Mucosa of rectum (tissue), 2 donors: ENCODE results near the gene ZSWIM6.

ENCODE experiments used
- H3K27ac ChIP-seq, 2 donors: one replicate each; pipeline ENCODE4 v1.7.0; 2013; ENCODE audit warnings: inconsistent platforms in 2 of 2, low read depth in 2 of 2, low read length in 2 of 2
- H3K27me3 ChIP-seq, 2 donors: one replicate each; pipeline ENCODE4 v1.7.0; 2013; ENCODE audit warnings: low read length in 2 of 2; ENCODE audit not compliant: control insufficient read depth in 2 of 2, insufficient read depth in 2 of 2
- H3K36me3 ChIP-seq, 2 donors: one replicate each; pipeline ENCODE4 v1.7.0; 2013; ENCODE audit warnings: low read length in 2 of 2; ENCODE audit not compliant: control insufficient read depth in 2 of 2, insufficient read depth in 2 of 2
- H3K4me1 ChIP-seq, 2 donors: one replicate each; pipeline ENCODE4 v1.7.0; 2013; ENCODE audit warnings: low read length in 2 of 2, mild to moderate bottlenecking in 1 of 2; ENCODE audit not compliant: control insufficient read depth in 2 of 2, insufficient read depth in 2 of 2
- H3K4me3 ChIP-seq, 2 donors: one replicate each; pipeline ENCODE4 v1.7.0; 2013; ENCODE audit warnings: low read length in 2 of 2
- H3K9ac ChIP-seq, 2 donors: one replicate each; pipeline ENCODE4 v1.7.0; 2013; ENCODE audit warnings: low read length in 2 of 2, low read depth in 1 of 2, mild to moderate bottlenecking in 1 of 2
- H3K9me3 ChIP-seq, 2 donors: one replicate each; pipeline ENCODE4 v1.7.0; 2013; ENCODE audit warnings: low read length in 2 of 2; ENCODE audit not compliant: control insufficient read depth in 2 of 2
- donor health status: healthy.
- donor health status: Normal muscosa, but diverticular disease.

The ZSWIM6 gene

DNA sequence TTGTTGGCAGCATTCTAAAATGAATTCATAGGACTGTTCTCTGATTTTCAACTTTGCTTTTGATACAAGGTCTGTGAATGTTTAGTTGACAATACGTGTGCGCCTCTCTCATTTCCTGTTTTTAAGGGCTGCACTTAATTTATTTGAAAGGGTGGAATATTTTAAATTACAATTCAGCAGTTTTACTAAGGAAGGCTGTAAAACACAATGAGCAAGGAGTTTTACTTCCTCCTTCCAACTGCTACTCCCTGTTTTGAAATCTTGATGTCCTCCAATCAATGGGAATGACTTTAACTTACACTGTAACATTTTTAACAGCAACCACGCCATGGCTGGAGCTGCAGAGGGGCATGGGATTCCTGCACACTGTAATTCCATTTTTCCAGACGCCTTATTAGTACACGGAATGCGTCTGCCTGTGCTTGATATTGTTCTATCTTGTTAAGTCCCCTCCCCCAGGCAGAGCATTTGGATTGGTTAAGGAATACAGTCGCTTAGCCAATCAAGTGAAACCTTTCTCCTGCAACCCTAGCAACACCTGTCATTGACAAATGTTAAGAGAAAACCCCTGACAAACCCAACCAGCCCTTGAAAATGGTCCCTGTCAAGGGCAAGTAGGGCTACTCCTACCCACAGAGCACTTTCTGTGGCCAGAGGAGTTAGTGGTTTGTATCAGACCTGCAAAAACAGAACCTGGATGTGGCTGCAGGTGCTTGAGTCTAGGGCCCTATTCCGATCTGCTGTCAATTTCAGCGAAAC is 12.5 kb upstream of the ZSWIM6 start:
- Histone ChIP-seq H3K4me1 (peaks cover 46 to 51% of the 10 kb centered on the region in 2 donors), H3K9me3 (no peaks in the 10 kb centered on the region), H3K27ac (peak overlapping the region; percentile 86 to 89), H3K27me3 (no peaks in the 10 kb centered on the region), H3K36me3 (no peaks in the 10 kb centered on the region), H3K9ac (peak overlapping the region; percentile 9 to 53), H3K4me3 (peak overlapping the region; percentile 27 to 60)

DNA sequence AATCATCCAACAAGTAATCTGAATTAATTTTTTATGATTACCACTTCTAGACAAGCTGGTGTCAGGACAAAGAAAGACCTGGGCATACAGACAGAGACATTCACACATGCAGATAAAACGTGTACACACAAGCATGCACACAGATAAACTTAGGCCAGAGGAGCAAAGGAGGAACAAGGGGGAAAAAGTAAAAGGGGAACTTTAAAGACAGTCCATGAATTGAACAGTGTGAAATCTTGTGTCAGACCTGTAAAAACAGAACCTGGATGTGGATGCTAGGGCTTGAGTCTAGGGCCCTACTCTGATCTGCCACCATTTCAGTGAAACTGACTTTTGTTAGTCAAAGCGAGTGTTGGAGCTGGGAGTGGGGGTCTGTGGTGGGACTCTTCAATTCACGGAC is 11.2 kb upstream of the ZSWIM6 start:
- Histone ChIP-seq H3K9ac (no peak overlapping the region), H3K4me1 (peaks cover 46 to 51% of the 10 kb centered on the region in 2 donors), H3K36me3 (no peaks in the 10 kb centered on the region), H3K27ac (peak overlapping the region; percentile 86 to 89), H3K4me3 (no peak overlapping the region), H3K9me3 (no peaks in the 10 kb centered on the region), H3K27me3 (no peaks in the 10 kb centered on the region)

DNA sequence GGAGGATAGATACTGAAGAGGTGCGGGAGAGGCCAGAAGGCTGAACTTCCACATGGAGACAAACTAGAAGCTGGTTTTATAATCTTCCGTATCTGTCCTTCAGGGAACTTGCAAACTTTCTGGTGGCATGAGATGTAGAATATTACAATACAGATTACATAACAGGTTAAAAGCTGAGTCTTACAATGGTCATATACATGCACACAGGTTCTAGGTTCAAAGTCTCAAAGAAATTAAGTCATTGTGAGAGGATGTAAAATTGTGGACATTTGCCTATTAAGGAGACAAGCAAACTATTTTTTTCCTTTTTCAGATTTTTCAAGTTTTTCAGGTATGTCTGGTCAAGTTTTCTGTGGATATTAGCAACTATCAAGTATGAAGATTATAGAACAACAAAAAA is 10.4 kb upstream of the ZSWIM6 start:
- no peak overlapping the region for H3K9ac ChIP-seq
- peaks cover 46 to 51% of the 10 kb centered on the region in 2 donors for H3K4me1 ChIP-seq
- peak overlapping the region; percentile 86 to 89 for H3K27ac ChIP-seq
- no peaks in the 10 kb centered on the region for H3K36me3 ChIP-seq
- no peaks in the 10 kb centered on the region for H3K9me3 ChIP-seq
- H3K4me3 ChIP-seq, result peak overlapping the region in 1 of 2 donors; percentile 20
- no peaks in the 10 kb centered on the region for H3K27me3 ChIP-seq

DNA sequence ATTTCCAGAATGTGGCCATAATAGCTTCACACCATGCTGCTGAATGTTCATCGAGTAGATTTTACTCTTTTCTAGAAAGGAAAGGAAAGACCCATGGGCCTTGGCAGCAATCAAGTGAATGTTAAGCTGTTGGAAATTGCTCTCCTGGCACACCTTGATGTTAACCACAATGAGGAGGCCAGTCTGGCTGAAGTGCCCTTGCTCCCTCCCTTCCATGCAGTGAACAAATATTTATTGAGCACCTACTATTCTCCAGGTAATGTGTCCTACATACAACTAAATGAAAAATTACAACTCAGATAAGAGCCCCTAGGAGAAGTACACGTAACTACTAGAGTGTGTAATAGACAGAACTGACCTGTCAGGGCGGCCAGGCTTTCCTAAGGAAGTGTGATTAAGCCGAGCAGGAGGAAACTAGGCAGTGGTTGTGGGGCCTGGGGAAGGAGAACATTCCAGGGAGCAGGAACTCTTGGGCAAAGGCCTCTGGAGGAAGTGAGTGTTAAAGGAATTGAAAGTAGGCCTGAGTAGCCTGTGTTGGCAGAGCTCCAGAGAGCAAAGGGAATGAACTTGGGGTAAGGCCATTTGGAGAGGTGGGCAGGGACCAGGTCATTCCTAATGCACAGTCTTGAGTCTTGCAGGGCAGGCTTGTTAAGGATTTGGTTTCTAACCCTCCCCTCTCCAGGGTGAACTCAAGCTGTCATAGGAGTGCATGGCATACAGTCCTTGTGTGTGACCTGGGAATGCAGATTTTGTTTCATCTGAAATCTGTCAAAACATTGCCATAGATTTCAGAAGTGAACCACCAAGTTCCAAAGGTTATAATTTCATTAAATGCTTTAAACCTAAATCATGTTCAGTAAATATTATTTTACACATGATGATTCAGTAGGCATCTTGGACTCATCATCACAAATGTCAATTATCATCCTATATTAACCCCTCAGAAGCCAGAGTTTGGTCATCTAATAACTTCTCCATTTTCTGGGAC is 9.0 kb upstream of the ZSWIM6 start:
- Histone ChIP-seq H3K9me3 (no peaks in the 10 kb centered on the region), H3K27ac (peak overlapping the region; percentile 84 to 89), H3K36me3 (no peaks in the 10 kb centered on the region), H3K27me3 (no peaks in the 10 kb centered on the region), H3K9ac (peak overlapping the region in 1 of 2 donors; percentile 23), H3K4me1 (peaks cover 46 to 51% of the 10 kb centered on the region in 2 donors), H3K4me3 (peak overlapping the region in 1 of 2 donors; percentile 14)

DNA sequence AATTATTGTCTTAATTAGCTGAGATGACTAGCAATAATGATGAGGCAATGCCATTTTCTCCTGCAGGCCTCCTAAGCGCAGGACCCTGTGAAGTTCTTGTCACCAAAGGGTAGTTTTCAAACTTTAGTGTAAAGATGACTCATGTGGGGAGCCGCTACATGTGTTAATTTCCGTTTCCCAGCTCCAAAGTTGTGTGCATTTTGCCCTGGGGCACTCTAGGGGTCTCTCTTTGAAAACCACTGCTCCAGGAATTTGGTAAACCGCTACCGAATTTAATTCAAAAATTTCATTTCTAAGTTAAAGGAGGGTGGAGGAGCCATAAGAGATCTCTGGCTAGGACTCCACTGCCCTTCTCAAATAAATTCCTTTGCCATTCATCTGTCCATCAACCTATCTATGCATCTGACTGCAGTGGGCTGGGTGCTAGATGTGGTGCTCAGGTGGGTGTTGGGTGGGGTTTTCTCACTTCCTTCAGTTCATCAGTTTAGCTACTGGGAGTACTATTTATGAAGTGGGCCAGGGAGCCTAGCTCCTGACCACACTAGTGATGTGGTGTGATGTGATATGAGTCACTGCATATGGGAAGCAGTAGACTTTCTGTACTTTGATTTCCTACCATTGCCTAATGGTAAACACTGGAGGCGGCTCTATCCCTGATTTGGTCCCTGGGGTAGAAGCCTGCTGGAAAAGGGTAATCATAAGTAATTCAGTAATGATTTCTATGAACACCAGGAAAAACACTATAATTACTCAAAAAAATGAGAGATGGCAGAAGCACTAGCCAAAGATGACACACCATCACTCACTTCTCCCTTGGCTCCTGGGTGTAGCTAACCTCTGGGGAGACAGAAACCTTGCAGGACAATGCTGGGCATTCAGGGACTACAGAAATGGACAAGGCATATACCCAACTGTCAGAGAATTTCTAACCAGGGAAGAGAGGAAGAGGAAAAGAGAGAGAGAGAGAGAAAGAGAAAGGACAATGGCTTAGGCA is 4.0 kb upstream of the ZSWIM6 start:
- no peaks in the 10 kb centered on the region for H3K36me3 ChIP-seq
- no peak overlapping the region for H3K9ac ChIP-seq
- no peaks in the 10 kb centered on the region for H3K9me3 ChIP-seq
- H3K27me3 ChIP-seq, result no peaks in the 10 kb centered on the region
- no peak overlapping the region for H3K27ac ChIP-seq
- peaks cover 26 to 30% of the 10 kb centered on the region in 2 donors for H3K4me1 ChIP-seq
- H3K4me3 ChIP-seq, result no peak overlapping the region

DNA sequence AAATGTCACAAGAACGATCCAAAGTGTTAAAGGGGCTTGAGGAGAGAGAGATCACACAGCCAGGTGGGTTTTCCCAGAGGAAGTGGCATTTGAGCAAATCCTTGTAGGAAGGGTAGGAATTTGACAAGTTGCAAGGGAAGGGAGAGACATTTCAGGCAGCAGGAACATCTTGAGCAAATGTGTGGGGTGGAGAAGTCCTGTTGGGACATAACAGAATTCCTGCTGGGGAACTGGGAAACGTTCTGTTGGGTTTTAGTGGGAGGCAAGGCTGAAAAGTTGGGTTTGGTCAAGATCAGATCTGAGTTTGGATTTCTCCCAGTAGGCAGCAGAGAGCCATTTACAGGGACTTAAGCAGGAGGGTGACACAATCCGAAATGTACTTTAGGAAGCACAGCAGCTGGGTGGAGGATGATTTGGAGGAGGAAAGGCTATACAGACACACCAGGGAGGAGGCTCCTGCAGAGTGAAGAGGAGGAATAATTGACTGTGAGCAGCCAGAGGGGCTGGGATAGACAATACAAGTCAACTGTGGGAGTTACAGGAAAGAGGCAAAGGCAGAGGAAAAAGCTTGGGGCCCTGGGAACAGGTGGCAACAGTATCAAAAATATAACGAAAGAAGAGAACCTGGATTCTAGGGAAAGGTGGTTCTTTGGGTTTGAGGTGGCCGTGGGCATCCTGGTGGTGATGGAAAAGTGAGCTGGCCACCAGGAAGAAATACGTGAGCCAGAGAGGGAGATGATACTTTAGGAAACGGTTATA is 3.1 kb upstream of the ZSWIM6 start:
- Histone ChIP-seq H3K27ac (peak overlapping the region; percentile 99), H3K9ac (peak overlapping the region; percentile 90 to 92), H3K27me3 (no peaks in the 10 kb centered on the region), H3K4me1 (peaks cover 20 to 21% of the 10 kb centered on the region in 2 donors), H3K9me3 (no peaks in the 10 kb centered on the region), H3K36me3 (no peaks in the 10 kb centered on the region), H3K4me3 (peak overlapping the region; percentile 68 to 91)

DNA sequence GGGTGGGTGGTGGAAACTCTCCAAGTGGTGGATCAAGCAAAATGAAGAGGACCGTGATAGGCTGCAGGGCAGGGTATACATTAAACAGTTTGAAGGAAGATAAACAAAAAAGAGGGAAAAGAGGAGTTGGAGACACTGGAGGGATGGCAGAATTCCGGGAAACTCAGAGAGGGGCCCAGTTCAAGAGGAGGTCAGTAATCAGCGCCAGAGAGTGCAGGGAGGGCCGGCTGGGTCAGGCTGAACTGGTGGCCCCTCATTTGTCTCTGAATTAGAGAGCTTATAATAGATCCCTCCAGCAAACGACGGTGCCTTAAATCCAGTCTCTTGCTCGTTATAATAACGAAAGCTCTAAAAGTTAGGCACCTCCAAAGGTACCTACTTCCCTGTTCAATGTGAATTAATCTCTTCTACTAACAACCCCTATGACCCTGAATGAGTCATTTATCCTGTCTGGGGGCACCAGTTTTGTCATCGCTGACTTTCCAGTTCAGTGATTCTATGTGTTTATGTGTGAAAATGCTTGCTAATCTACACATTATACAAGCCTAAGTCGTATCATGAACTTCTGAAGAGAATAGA is 2.4 kb upstream of the ZSWIM6 start:
- peak overlapping the region; percentile 99 for H3K27ac ChIP-seq
- no peaks in the 10 kb centered on the region for H3K36me3 ChIP-seq
- H3K27me3 ChIP-seq, result no peaks in the 10 kb centered on the region
- H3K9me3 ChIP-seq, result no peaks in the 10 kb centered on the region
- H3K4me1 ChIP-seq, result peaks cover 19 to 20% of the 10 kb centered on the region in 2 donors
- H3K4me3 ChIP-seq, result peak overlapping the region; percentile 68 to 91
- H3K9ac ChIP-seq, result peak overlapping the region; percentile 90 to 92

DNA sequence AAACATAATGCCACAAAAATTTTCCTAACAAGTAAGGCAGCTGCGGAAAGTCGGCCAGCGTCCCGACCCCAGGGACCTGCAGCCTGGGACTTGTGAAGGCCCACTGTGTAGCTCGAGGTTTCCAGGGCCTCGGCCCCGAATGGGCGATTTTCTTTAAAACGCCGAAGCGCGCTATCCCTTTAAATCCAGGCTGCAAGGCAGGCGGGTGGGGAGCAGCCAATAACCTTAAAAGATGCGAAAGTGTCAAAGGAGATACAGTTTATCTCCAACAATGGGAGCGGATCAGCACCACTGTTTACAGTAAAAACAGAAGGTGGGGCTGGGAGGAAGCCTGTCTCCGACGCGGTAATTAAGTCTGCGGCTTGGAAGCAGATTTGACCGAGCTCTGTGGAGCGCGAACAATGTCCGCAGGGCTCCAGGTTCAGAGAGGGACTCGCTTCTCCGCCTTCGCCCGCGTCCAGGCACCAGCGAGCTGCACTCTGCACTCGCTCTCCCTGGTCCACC is 1.7 kb upstream of the ZSWIM6 start:
- Histone ChIP-seq H3K36me3 (no peaks in the 10 kb centered on the region), H3K9me3 (no peaks in the 10 kb centered on the region), H3K27me3 (no peaks in the 10 kb centered on the region), H3K4me3 (peak overlapping the region; percentile 68 to 91), H3K4me1 (peaks cover 19 to 26% of the 10 kb centered on the region in 2 donors), H3K9ac (peak overlapping the region; percentile 90 to 92), H3K27ac (peak overlapping the region; percentile 99)
